ENCODE data around the gene PDE4D. TPM values are rescaled to one million over a fixed set of nuclear protein-coding genes. Genes with fewer than 3 reads are reported as not detected.

Gene PDE4D
- total and polyA plus RNA-seq, 2 donors = 21.2 to 30.3 TPM

DNA sequence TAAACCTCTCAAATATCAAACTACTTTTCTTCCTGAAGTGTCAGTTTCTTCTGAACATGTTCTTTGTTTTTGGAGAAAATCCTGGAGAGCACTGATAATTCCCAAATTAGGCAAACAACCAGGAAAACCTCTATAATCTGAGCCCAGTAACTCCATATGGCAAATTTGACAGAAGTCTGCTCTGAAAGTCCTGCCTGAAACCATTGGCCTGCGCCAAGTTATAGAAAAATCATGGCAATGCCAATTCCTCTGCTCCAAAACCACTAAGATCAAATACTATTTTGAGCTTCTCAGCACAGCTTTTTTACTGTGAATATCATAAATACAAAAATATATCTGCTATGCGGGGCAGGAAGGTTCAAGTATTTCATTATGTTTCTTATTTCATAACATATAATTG is 45.9 kb downstream of the PDE4D start:
- 99% methylated on average over 2 of the region's 2 CpGs for WGBS
- Histone ChIP-seq H3K36me3 (ENCODE audit: control insufficient read depth in 2 of 2, insufficient read depth in 2 of 2, low read length in 1 of 2) (no peaks in the 10 kb centered on the region), H3K4me1 (ENCODE audit: control insufficient read depth in 2 of 2, insufficient read depth in 2 of 2, low read length in 2 of 2) (no peaks in the 10 kb centered on the region), H3K9me3 (ENCODE audit: control insufficient read depth in 2 of 2, insufficient read depth in 1 of 2, low read length in 1 of 2) (no peaks in the 10 kb centered on the region), H3K27me3 (ENCODE audit: control insufficient read depth in 2 of 2, insufficient read depth in 1 of 2, low read length in 1 of 2) (no peaks in the 10 kb centered on the region), H3K4me3 (ENCODE audit: low read length in 2 of 2) (no peak overlapping the region), H3K27ac (ENCODE audit: low read depth in 1 of 2, low read length in 1 of 2) (no peak overlapping the region)
- no peak for DNase-seq (ENCODE audit: low read depth in 6 of 9, low spot score in 9 of 9)

DNA sequence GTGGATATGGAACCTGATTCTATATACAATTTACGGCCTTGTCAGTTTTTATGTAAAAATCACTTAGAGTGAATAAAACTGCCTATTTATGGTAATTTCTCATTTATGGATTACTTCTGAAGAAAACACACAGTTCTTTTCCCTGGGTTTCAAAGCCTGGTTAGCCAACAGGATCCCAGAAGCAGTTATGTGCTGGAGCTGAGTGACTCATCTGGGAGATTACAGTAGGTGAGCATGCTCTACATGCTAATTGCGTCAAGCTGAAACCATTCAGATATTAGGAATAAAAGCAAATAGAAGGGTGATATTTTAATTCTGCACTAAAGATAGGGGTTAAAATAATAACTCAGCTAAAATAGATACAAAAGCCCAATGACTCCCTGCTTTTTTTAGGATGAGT is 47.8 kb downstream of the PDE4D start:
- DNase-seq (ENCODE audit: low read depth in 6 of 9, low spot score in 9 of 9) = no peak
- H3K27me3 ChIP-seq (ENCODE audit: control insufficient read depth in 2 of 2, insufficient read depth in 1 of 2, low read length in 1 of 2) = no peaks in the 10 kb centered on the region
- H3K27ac ChIP-seq (ENCODE audit: low read depth in 1 of 2, low read length in 1 of 2) = no peak overlapping the region
- H3K9me3 ChIP-seq (ENCODE audit: control insufficient read depth in 2 of 2, insufficient read depth in 1 of 2, low read length in 1 of 2) = no peaks in the 10 kb centered on the region
- 97% methylated on average over 2 of the region's 2 CpGs for WGBS
- H3K4me1 ChIP-seq (ENCODE audit: control insufficient read depth in 2 of 2, insufficient read depth in 2 of 2, low read length in 2 of 2) = no peaks in the 10 kb centered on the region
- no peak overlapping the region for H3K4me3 ChIP-seq (ENCODE audit: low read length in 2 of 2)
- no peaks in the 10 kb centered on the region for H3K36me3 ChIP-seq (ENCODE audit: control insufficient read depth in 2 of 2, insufficient read depth in 2 of 2, low read length in 1 of 2)

DNA sequence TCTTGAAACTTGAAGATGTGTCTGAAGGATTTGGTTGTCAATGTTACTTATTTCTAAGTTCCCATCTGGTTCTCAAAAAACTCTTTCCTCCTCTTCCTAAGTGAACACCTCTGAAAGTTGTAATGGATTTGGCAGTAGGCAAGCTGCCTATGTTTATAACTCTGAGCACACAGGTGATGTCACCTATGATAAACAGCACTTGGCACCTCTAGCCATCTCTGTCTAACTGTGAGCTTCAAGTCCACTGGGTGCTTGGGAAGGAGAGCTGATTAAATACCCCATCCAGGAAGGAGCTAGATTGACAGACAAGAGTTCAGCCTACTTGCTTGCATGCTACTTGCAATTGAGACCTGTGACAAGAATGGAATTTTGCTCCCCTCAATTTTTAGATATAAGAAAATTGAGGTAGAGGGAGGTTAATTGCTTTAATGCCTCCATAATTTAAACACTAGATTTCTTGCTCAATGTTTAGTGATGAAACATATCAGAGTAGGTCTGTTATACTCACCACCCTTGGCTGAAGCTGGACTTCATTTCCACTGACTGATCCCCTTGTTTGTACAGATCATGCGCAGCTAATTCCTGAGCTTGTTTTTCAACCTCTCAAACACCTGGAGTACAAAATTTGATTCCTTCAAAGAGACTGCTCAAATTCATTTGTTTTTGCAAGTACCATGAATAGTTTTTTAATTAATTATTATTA is 49.9 kb downstream of the PDE4D start:
- 97% methylated on average over 1 of the region's 1 CpG for WGBS
- Histone ChIP-seq H3K27ac (ENCODE audit: low read depth in 1 of 2, low read length in 1 of 2) (no peak overlapping the region), H3K36me3 (ENCODE audit: control insufficient read depth in 2 of 2, insufficient read depth in 2 of 2, low read length in 1 of 2) (no peaks in the 10 kb centered on the region), H3K27me3 (ENCODE audit: control insufficient read depth in 2 of 2, insufficient read depth in 1 of 2, low read length in 1 of 2) (no peaks in the 10 kb centered on the region), H3K9me3 (ENCODE audit: control insufficient read depth in 2 of 2, insufficient read depth in 1 of 2, low read length in 1 of 2) (no peaks in the 10 kb centered on the region), H3K4me1 (ENCODE audit: control insufficient read depth in 2 of 2, insufficient read depth in 2 of 2, low read length in 2 of 2) (no peaks in the 10 kb centered on the region), H3K4me3 (ENCODE audit: low read length in 2 of 2) (no peak overlapping the region)
- DNase-seq (ENCODE audit: low read depth in 6 of 9, low spot score in 9 of 9) = no peak

DNA sequence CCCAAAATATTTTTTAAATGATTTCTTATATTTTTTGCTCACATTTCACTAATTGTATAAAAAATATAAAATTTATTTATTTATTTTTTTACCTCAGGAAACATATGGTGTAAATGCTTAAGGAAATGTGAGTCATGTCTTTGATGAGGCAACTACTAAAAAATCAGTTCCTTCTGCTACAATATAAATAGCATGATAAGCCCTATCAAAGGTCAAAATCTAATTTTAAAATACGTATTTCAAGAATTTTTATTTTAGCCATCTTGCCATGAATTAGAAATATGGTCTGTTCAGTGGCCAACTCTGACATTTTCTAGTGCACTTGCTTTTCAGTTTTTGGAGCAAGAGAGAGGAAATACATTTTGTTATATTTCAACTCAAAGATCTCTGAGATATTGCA is 50.5 kb downstream of the PDE4D start:
- 35% methylated on average over 1 of the region's 1 CpG for WGBS
- Histone ChIP-seq H3K36me3 (ENCODE audit: control insufficient read depth in 2 of 2, insufficient read depth in 2 of 2, low read length in 1 of 2) (no peaks in the 10 kb centered on the region), H3K4me3 (ENCODE audit: low read length in 2 of 2) (no peak overlapping the region), H3K27ac (ENCODE audit: low read depth in 1 of 2, low read length in 1 of 2) (no peak overlapping the region), H3K4me1 (ENCODE audit: control insufficient read depth in 2 of 2, insufficient read depth in 2 of 2, low read length in 2 of 2) (no peaks in the 10 kb centered on the region), H3K27me3 (ENCODE audit: control insufficient read depth in 2 of 2, insufficient read depth in 1 of 2, low read length in 1 of 2) (no peaks in the 10 kb centered on the region), H3K9me3 (ENCODE audit: control insufficient read depth in 2 of 2, insufficient read depth in 1 of 2, low read length in 1 of 2) (no peaks in the 10 kb centered on the region)
- DNase-seq (ENCODE audit: low read depth in 6 of 9, low spot score in 9 of 9) = no peak

DNA sequence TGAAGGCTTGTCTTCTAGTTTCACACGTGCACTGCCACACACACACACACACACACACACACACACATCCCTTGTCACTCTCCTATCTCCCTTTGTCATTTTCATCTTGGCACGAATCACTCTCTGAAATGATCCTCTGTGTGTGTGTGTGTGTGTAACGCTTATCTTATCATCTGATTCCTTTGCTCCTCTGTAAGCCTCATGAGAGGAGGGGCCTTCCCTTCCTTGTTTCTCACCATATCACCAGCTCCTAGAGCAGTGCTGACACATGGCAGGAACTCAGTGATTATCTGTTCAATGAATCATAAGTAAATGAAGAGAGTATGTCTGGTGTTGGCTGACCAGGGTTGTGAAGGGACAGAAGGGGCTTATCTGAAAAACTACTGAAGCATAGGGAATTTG is 53.3 kb downstream of the PDE4D start:
- DNase-seq (ENCODE audit: low read depth in 6 of 9, low spot score in 9 of 9) = no peak
- Histone ChIP-seq H3K36me3 (ENCODE audit: control insufficient read depth in 2 of 2, insufficient read depth in 2 of 2, low read length in 1 of 2) (no peaks in the 10 kb centered on the region), H3K27me3 (ENCODE audit: control insufficient read depth in 2 of 2, insufficient read depth in 1 of 2, low read length in 1 of 2) (no peaks in the 10 kb centered on the region), H3K4me1 (ENCODE audit: control insufficient read depth in 2 of 2, insufficient read depth in 2 of 2, low read length in 2 of 2) (no peaks in the 10 kb centered on the region), H3K27ac (ENCODE audit: low read depth in 1 of 2, low read length in 1 of 2) (no peak overlapping the region), H3K4me3 (ENCODE audit: low read length in 2 of 2) (no peak overlapping the region), H3K9me3 (ENCODE audit: control insufficient read depth in 2 of 2, insufficient read depth in 1 of 2, low read length in 1 of 2) (no peaks in the 10 kb centered on the region)
- 85% methylated on average over 3 of the region's 3 CpGs for WGBS

DNA sequence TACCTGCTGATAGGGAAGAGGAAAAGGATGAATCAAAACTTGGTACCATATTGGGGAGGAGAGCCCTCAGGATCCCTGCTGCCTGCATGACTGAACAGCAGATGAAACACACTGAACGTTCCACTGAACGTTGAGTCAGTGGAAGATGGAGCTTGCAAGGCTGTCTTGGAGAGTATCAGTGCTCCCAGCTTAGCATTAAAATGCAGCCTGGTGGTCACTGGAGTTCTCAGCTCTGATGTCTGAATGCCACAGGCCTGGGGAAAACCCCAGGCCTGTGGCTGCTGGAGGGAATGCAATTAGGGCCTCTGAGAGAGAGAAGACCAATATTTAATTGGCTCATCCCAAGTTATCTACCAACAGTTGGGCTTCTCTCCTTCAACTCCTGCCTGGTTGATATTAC is 54.5 kb downstream of the PDE4D start:
- no peak overlapping the region for H3K4me3 ChIP-seq (ENCODE audit: low read length in 2 of 2)
- H3K27me3 ChIP-seq (ENCODE audit: control insufficient read depth in 2 of 2, insufficient read depth in 1 of 2, low read length in 1 of 2) = no peaks in the 10 kb centered on the region
- H3K27ac ChIP-seq (ENCODE audit: low read depth in 1 of 2, low read length in 1 of 2) = no peak overlapping the region
- no peak for DNase-seq (ENCODE audit: low read depth in 6 of 9, low spot score in 9 of 9)
- WGBS = 92% methylated on average over 2 of the region's 2 CpGs
- H3K9me3 ChIP-seq (ENCODE audit: control insufficient read depth in 2 of 2, insufficient read depth in 1 of 2, low read length in 1 of 2) = no peaks in the 10 kb centered on the region
- no peaks in the 10 kb centered on the region for H3K4me1 ChIP-seq (ENCODE audit: control insufficient read depth in 2 of 2, insufficient read depth in 2 of 2, low read length in 2 of 2)
- H3K36me3 ChIP-seq (ENCODE audit: control insufficient read depth in 2 of 2, insufficient read depth in 2 of 2, low read length in 1 of 2) = no peaks in the 10 kb centered on the region

DNA sequence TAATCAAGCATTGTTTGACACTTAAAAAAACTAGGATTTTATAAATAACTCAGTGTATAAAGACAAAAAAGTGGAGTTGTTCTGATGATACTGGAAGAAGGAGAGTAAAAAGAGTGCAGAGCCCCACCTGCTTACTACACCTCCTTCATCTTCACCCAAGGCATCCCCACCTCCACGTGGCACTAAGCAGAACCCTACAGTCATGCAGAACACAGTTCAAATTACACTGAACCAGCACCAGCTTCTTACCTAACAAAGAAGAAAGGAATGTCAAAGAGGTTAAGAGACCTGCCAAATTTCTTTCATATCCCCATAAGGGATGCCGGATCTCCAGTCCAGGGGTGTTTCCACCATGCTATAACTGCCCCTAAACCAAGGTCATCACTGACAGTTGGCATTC is 55.5 kb downstream of the PDE4D start:
- Histone ChIP-seq H3K4me1 (ENCODE audit: control insufficient read depth in 2 of 2, insufficient read depth in 2 of 2, low read length in 2 of 2) (no peaks in the 10 kb centered on the region), H3K36me3 (ENCODE audit: control insufficient read depth in 2 of 2, insufficient read depth in 2 of 2, low read length in 1 of 2) (no peaks in the 10 kb centered on the region), H3K27me3 (ENCODE audit: control insufficient read depth in 2 of 2, insufficient read depth in 1 of 2, low read length in 1 of 2) (no peaks in the 10 kb centered on the region), H3K4me3 (ENCODE audit: low read length in 2 of 2) (no peak overlapping the region), H3K9me3 (ENCODE audit: control insufficient read depth in 2 of 2, insufficient read depth in 1 of 2, low read length in 1 of 2) (no peaks in the 10 kb centered on the region), H3K27ac (ENCODE audit: low read depth in 1 of 2, low read length in 1 of 2) (no peak overlapping the region)
- 77% methylated on average over 2 of the region's 2 CpGs for WGBS
- DNase-seq (ENCODE audit: low read depth in 6 of 9, low spot score in 9 of 9) = no peak

DNA sequence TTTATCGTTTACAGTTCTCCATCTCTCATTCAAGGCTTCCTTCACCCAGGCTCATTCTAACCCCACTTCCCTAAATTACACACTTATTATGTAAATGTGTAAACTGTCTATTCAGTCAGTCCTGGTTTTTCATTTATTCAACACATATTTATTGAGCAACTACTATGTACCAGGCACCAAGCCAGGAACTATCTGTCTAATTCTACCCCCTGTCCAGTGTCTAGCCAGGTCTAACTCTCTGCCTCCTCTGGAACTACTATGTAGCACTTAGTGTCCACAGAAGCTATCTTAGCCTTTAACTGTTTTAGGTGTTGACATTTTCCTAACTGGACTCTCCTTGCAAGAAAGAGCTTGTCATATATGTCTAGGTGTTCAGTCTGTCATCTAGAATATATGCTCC is 56.5 kb downstream of the PDE4D start:
- Histone ChIP-seq H3K36me3 (ENCODE audit: control insufficient read depth in 2 of 2, insufficient read depth in 2 of 2, low read length in 1 of 2) (no peaks in the 10 kb centered on the region), H3K4me1 (ENCODE audit: control insufficient read depth in 2 of 2, insufficient read depth in 2 of 2, low read length in 2 of 2) (no peaks in the 10 kb centered on the region), H3K4me3 (ENCODE audit: low read length in 2 of 2) (no peak overlapping the region), H3K9me3 (ENCODE audit: control insufficient read depth in 2 of 2, insufficient read depth in 1 of 2, low read length in 1 of 2) (no peaks in the 10 kb centered on the region), H3K27me3 (ENCODE audit: control insufficient read depth in 2 of 2, insufficient read depth in 1 of 2, low read length in 1 of 2) (no peaks in the 10 kb centered on the region), H3K27ac (ENCODE audit: low read depth in 1 of 2, low read length in 1 of 2) (no peak overlapping the region)
- DNase-seq (ENCODE audit: low read depth in 6 of 9, low spot score in 9 of 9) = no peak
- 40% methylated on average over 1 of the region's 1 CpG for WGBS

DNA sequence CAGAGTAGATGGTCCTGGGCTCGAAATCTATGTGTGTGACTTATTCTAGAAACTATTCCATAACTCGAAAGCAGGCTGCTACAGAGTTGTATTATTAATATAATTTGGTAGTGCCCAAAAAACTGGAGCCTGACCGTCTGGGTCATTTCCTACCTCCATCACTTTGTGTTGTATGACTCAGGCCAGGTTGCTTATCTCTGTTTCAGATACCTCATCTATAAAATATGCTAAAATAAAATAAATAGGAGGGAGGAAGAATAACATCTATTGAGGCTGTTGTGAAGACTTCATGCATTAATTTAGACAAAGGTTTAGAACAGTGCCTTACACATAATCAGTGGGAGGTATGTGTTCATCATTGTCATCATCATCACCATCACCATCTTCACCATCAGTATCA is 57.7 kb downstream of the PDE4D start:
- Histone ChIP-seq H3K4me1 (ENCODE audit: control insufficient read depth in 2 of 2, insufficient read depth in 2 of 2, low read length in 2 of 2) (no peaks in the 10 kb centered on the region), H3K36me3 (ENCODE audit: control insufficient read depth in 2 of 2, insufficient read depth in 2 of 2, low read length in 1 of 2) (no peaks in the 10 kb centered on the region), H3K4me3 (ENCODE audit: low read length in 2 of 2) (no peak overlapping the region), H3K27ac (ENCODE audit: low read depth in 1 of 2, low read length in 1 of 2) (no peak overlapping the region), H3K27me3 (ENCODE audit: control insufficient read depth in 2 of 2, insufficient read depth in 1 of 2, low read length in 1 of 2) (no peaks in the 10 kb centered on the region), H3K9me3 (ENCODE audit: control insufficient read depth in 2 of 2, insufficient read depth in 1 of 2, low read length in 1 of 2) (no peaks in the 10 kb centered on the region)
- WGBS = 89% methylated on average over 3 of the region's 3 CpGs
- no peak for DNase-seq (ENCODE audit: low read depth in 6 of 9, low spot score in 9 of 9)

DNA sequence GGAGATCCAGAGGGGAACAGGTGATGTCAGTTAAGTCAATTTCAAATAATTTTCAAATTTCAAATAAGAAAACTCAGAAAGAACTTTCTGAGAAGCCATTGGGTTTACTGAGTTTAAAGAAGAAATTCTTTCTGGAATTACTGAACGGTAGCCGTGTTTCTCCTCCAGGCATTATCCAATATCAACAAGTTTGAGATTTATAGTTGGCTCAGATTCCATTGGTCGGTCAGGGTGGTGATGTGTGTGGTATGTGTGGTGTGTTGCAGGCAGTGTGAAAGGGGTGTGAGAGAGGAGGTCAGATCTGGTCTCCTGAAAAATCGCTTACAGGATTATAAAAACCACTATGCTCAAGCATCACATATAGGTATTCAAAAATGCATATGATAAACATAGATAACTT is 60.1 kb downstream of the PDE4D start:
- 91% methylated on average over 4 of the region's 4 CpGs for WGBS
- Histone ChIP-seq H3K4me1 (ENCODE audit: control insufficient read depth in 2 of 2, insufficient read depth in 2 of 2, low read length in 2 of 2) (no peaks in the 10 kb centered on the region), H3K27me3 (ENCODE audit: control insufficient read depth in 2 of 2, insufficient read depth in 1 of 2, low read length in 1 of 2) (no peaks in the 10 kb centered on the region), H3K9me3 (ENCODE audit: control insufficient read depth in 2 of 2, insufficient read depth in 1 of 2, low read length in 1 of 2) (no peaks in the 10 kb centered on the region), H3K27ac (ENCODE audit: low read depth in 1 of 2, low read length in 1 of 2) (no peak overlapping the region), H3K4me3 (ENCODE audit: low read length in 2 of 2) (no peak overlapping the region), H3K36me3 (ENCODE audit: control insufficient read depth in 2 of 2, insufficient read depth in 2 of 2, low read length in 1 of 2) (no peaks in the 10 kb centered on the region)
- no peak for DNase-seq (ENCODE audit: low read depth in 6 of 9, low spot score in 9 of 9)
